ENCODE measurements around the gene CIB2.

DNA sequence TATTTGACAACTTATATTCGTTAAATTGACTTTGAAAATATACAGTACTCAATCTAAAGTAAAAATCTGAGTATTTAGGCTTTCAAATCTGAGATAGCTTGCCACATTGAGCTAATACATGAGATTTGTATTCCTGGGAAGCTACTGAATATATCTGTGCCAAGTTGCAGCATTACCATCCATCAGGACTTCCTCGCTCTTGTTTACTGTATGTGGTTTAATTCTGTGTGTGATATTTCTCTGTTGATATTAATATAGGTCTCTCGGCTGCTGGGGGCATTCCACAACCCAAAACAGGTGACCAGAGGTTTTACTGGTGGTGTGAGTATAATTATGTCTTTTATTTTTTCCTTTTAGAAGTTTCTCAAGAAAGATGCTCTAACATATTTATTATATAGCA, 23.7 kb upstream of the CIB2 start:
- TF ChIP-seq, protein P1, sequence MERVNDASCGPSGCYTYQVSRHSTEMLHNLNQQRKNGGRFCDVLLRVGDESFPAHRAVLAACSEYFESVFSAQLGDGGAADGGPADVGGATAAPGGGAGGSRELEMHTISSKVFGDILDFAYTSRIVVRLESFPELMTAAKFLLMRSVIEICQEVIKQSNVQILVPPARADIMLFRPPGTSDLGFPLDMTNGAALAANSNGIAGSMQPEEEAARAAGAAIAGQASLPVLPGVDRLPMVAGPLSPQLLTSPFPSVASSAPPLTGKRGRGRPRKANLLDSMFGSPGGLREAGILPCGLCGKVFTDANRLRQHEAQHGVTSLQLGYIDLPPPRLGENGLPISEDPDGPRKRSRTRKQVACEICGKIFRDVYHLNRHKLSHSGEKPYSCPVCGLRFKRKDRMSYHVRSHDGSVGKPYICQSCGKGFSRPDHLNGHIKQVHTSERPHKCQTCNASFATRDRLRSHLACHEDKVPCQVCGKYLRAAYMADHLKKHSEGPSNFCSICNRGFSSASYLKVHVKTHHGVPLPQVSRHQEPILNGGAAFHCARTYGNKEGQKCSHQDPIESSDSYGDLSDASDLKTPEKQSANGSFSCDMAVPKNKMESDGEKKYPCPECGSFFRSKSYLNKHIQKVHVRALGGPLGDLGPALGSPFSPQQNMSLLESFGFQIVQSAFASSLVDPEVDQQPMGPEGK (CRISPR knock-in tag; IDR thresholded peaks at IDR 0.05; ENCODE audit: borderline replicate concordance), result no peak
- TF ChIP-seq ESRRG (CRISPR knock-in tag; IDR thresholded peaks at IDR 0.05) (no peak), PPARA (CRISPR knock-in tag; IDR thresholded peaks at IDR 0.05; ENCODE audit: borderline replicate concordance) (no peak), ARNTL (CRISPR knock-in tag; IDR thresholded peaks at IDR 0.05; ENCODE audit: borderline replicate concordance, low read depth) (no peak), ISL1 (CRISPR knock-in tag; IDR thresholded peaks at IDR 0.05) (no peak), SNAI2 (CRISPR knock-in tag; IDR thresholded peaks at IDR 0.05) (no peak), ZFP30 (CRISPR knock-in tag; IDR thresholded peaks at IDR 0.05) (no peak), RARB (CRISPR knock-in tag; IDR thresholded peaks at IDR 0.05) (no peak), OSR1 (CRISPR knock-in tag; IDR thresholded peaks at IDR 0.05) (no peak), ZNF8 (CRISPR knock-in tag; IDR thresholded peaks at IDR 0.05) (no peak), ZFP3 (CRISPR knock-in tag; IDR thresholded peaks at IDR 0.05) (no peak)
- TF ChIP-seq, protein P2, sequence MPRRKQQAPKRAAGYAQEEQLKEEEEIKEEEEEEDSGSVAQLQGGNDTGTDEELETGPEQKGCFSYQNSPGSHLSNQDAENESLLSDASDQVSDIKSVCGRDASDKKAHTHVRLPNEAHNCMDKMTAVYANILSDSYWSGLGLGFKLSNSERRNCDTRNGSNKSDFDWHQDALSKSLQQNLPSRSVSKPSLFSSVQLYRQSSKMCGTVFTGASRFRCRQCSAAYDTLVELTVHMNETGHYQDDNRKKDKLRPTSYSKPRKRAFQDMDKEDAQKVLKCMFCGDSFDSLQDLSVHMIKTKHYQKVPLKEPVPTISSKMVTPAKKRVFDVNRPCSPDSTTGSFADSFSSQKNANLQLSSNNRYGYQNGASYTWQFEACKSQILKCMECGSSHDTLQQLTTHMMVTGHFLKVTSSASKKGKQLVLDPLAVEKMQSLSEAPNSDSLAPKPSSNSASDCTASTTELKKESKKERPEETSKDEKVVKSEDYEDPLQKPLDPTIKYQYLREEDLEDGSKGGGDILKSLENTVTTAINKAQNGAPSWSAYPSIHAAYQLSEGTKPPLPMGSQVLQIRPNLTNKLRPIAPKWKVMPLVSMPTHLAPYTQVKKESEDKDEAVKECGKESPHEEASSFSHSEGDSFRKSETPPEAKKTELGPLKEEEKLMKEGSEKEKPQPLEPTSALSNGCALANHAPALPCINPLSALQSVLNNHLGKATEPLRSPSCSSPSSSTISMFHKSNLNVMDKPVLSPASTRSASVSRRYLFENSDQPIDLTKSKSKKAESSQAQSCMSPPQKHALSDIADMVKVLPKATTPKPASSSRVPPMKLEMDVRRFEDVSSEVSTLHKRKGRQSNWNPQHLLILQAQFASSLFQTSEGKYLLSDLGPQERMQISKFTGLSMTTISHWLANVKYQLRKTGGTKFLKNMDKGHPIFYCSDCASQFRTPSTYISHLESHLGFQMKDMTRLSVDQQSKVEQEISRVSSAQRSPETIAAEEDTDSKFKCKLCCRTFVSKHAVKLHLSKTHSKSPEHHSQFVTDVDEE (CRISPR knock-in tag; IDR thresholded peaks at IDR 0.05), result no peak
- TF ChIP-seq, protein P3, sequence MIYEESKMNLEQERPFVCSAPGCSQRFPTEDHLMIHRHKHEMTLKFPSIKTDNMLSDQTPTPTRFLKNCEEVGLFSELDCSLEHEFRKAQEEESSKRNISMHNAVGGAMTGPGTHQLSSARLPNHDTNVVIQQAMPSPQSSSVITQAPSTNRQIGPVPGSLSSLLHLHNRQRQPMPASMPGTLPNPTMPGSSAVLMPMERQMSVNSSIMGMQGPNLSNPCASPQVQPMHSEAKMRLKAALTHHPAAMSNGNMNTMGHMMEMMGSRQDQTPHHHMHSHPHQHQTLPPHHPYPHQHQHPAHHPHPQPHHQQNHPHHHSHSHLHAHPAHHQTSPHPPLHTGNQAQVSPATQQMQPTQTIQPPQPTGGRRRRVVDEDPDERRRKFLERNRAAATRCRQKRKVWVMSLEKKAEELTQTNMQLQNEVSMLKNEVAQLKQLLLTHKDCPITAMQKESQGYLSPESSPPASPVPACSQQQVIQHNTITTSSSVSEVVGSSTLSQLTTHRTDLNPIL (CRISPR knock-in tag; IDR thresholded peaks at IDR 0.05; ENCODE audit: low read depth), result no peak
